K562 (cell line): ENCODE results near the gene EIF3K. TPM values are rescaled to one million over a fixed set of nuclear protein-coding genes. Genes with fewer than 3 reads are reported as not detected.

Source experiments
- CCNT2 ChIP-seq: IDR thresholded peaks from 2 replicates; pipeline ENCODE4 v1.6.1; 2011; ENCODE audit warnings: borderline replicate concordance, low read depth, mild to moderate bottlenecking, moderate library complexity, mixed read lengths, low read length; ENCODE audit not compliant: insufficient read length; ENCODE audit errors: extremely low read depth
- HMG20A ChIP-seq: fragments of 450-650 bp; formaldehyde crosslinking; conservative IDR thresholded peaks from 2 replicates; pipeline ENCODE4 v1.4.0; 2020; ENCODE audit warnings: mild to moderate bottlenecking, mixed read lengths
- HNRNPL ChIP-seq: fragments of 200-400 bp; formaldehyde crosslinking; IDR thresholded peaks from 2 replicates; pipeline ENCODE4 v1.6.1; 2017; ENCODE audit warnings: low read depth, mild to moderate bottlenecking, low read length
- ILK ChIP-seq: fragments of 450-650 bp; IDR thresholded peaks from 2 replicates; pipeline ENCODE4 v1.6.1; 2016; ENCODE audit warnings: missing genetic modification characterization, low read depth, mild to moderate bottlenecking, missing compliant biosample characterization, moderate library complexity, borderline replicate concordance
- LCOR ChIP-seq: sonication (generic); formaldehyde crosslinking; IDR thresholded peaks from 2 replicates; pipeline ENCODE4 v1.8.0; 2022; ENCODE audit warnings: mild to moderate bottlenecking, missing genetic modification reagents
- NRF1 ChIP-seq, 2 experiments: fragments of 450-650 bp; IDR thresholded peaks in 1 of 2; conservative IDR thresholded peaks in 1 of 2; 2 replicates each; pipeline ENCODE4 v1.6.1; 2014; ENCODE audit warnings: mild to moderate bottlenecking in 2 of 2
- OTX1 ChIP-seq: fragments of 450-650 bp; formaldehyde crosslinking; IDR thresholded peaks from 2 replicates; pipeline ENCODE4 v1.4.0; 2022; ENCODE audit warnings: mild to moderate bottlenecking
- PHB2 ChIP-seq: fragments of 450-650 bp; IDR thresholded peaks from 2 replicates; pipeline ENCODE4 v1.6.1; 2017; ENCODE audit warnings: low read depth
- POLR2AphosphoS5 ChIP-seq: IDR thresholded peaks from 2 replicates; pipeline ENCODE4 v1.6.1; 2011; ENCODE audit warnings: mild to moderate bottlenecking, low read depth, low read length, moderate library complexity; ENCODE audit not compliant: control insufficient read depth, insufficient read depth
- PPARD ChIP-seq: fragments of 250-450 bp; sonication (Bioruptor Pico); IDR thresholded peaks from 2 replicates; pipeline ENCODE4 v1.8.0; 2022; ENCODE audit warnings: inconsistent platforms, mild to moderate bottlenecking, moderate library complexity
- SAP30 ChIP-seq: fragments of 200-600 bp; sonication (generic); IDR thresholded peaks from 2 replicates; pipeline ENCODE4 v1.6.1; 2012; ENCODE audit warnings: borderline replicate concordance, low read depth, mild to moderate bottlenecking, moderate library complexity, low read length, control low read depth, inconsistent platforms; ENCODE audit not compliant: insufficient read depth, poor library complexity, severe bottlenecking
- U2AF2 ChIP-seq: fragments of 200-400 bp; formaldehyde crosslinking; optimal IDR thresholded peaks from 2 replicates; pipeline ENCODE3; 2017; ENCODE audit warnings: low read depth, mild to moderate bottlenecking, low read length
- XRCC4 ChIP-seq: IDR thresholded peaks from one replicate; pipeline ENCODE4 v1.6.1; 2011; ENCODE audit not compliant: insufficient read depth, insufficient read length; ENCODE audit errors: extremely low read depth
- YBX1 ChIP-seq: fragments of 450-650 bp; IDR thresholded peaks from 2 replicates; pipeline ENCODE4 v1.7.1; 2016; ENCODE audit warnings: mild to moderate bottlenecking
- YY1 ChIP-seq, 3 experiments: IDR thresholded peaks; 2 replicates each; pipeline ENCODE4 v1.6.1; 2011; ENCODE audit warnings: low read length in 2 of 3, mild to moderate bottlenecking in 2 of 3, moderate library complexity in 2 of 3, borderline replicate concordance in 1 of 3, control low read depth in 1 of 3, low read depth in 1 of 3; ENCODE audit not compliant: insufficient read depth in 3 of 3, insufficient replicate concordance in 2 of 3, control insufficient read depth in 1 of 3, insufficient read length in 1 of 3; ENCODE audit errors: extremely low read depth in 1 of 3
- ZBTB5 ChIP-seq: fragments of 450-650 bp; IDR thresholded peaks from 2 replicates; pipeline ENCODE4 v1.6.1; 2017; ENCODE audit warnings: antibody characterized with exemption
- ZBTB9 ChIP-seq: fragments of 450-650 bp; formaldehyde crosslinking; IDR thresholded peaks from 2 replicates; pipeline ENCODE4 v1.4.0; 2020; ENCODE audit warnings: mild to moderate bottlenecking, moderate library complexity
- ZKSCAN1 ChIP-seq: fragments of 150-350 bp; IDR thresholded peaks from 2 replicates; pipeline ENCODE4 v1.6.1; 2016; ENCODE audit warnings: low read depth, low read length
- ZNF143 ChIP-seq: sonication (generic); formaldehyde crosslinking; IDR thresholded peaks from 2 replicates; pipeline ENCODE4 v1.9.0; 2022; ENCODE audit warnings: mild to moderate bottlenecking, missing genetic modification reagents
- ZNF197 ChIP-seq: fragments of 200-800 bp; sonication (Bioruptor generic); IDR thresholded peaks from 2 replicates; pipeline ENCODE4 v1.6.1; 2016; ENCODE audit warnings: low read depth, missing genetic modification characterization, missing compliant biosample characterization
- ZNF224 ChIP-seq: sonication (generic); formaldehyde crosslinking; IDR thresholded peaks from 2 replicates; pipeline ENCODE4 v1.8.0; 2022; ENCODE audit warnings: mild to moderate bottlenecking, missing genetic modification reagents
- ZNF512 ChIP-seq: IDR thresholded peaks from 2 replicates; pipeline ENCODE4 v1.6.1; 2016; ENCODE audit warnings: missing genetic modification characterization, missing compliant biosample characterization
- ZSCAN29 ChIP-seq: fragments of 450-650 bp; IDR thresholded peaks from 2 replicates; pipeline ENCODE4 v1.6.1; 2017
- polyA plus RNA-seq, 8 experiments: library from polyadenylated mRNA; depleted of rRNA in 4 of 8; stranded (reverse) in 5 of 8; unstranded in 3 of 8; fragments of >200 nt; fragmentation: Nextera tagmentation in 2 of 8; fragmentation: Illumina TruSeq in 1 of 8; extraction: Ambion mirVana in 2 of 8; extraction: Trizol in 1 of 8; gene quantifications; 2 replicates each; pipeline versions ENCODE4 v1.2.1 to v1.2.3, GENCODE V29; 2011 to 2014; ENCODE audit warnings: inconsistent platforms in 1 of 8, missing spikeins in 1 of 8
- total RNA-seq, 7 experiments: library from RNA; depleted of rRNA in 6 of 7; stranded (reverse); fragments of >200 nt in 6 of 7; fragmentation: Illumina TruSeq in 2 of 7; extraction: Trizol in 2 of 7; gene quantifications; 2 replicates each; pipeline versions ENCODE4 v1.2.1 to v1.2.3, GENCODE V29; 2011 to 2021; ENCODE audit warnings: low replicate concordance in 1 of 7

Gene EIF3K
- total and polyA plus RNA-seq, 9 of the 15 experiments (the other 6 are each of a cell fraction or from before 2014, with no cell fraction given): 387 to 1,827 (median 733) TPM

GRCh38 chr19:38618590-38619360, at the start of gene EIF3K (continued):
- TF ChIP-seq ZNF143 (CRISPR knock-in tag) (no peak), POLR2AphosphoS5 (peak; percentile 91), PHB2 (no peak), ZBTB5 (no peak), NRF1 (conservative IDR thresholded peaks at IDR 0.05 in 1 of 2, IDR thresholded peaks at IDR 0.05 in 1 of 2) (peak; percentile 100), ILK (tag) (no peak), ZBTB9 (no peak), ZKSCAN1 (peak; percentile 30; the same call in 1 of the 2 replicates), ZNF512 (no peak), LCOR (CRISPR knock-in tag) (no peak), YY1 (IDR thresholded peaks at IDR 0.05; ENCODE audit: borderline replicate concordance in 1 of 3, control insufficient read depth in 1 of 3, extremely low read depth in 1 of 3, insufficient read depth in 3 of 3, insufficient read length in 1 of 3, insufficient replicate concordance in 2 of 3, low read depth in 1 of 3, low read length in 2 of 3) (peak in 2 of 3 experiments; percentile 61 to 80), SAP30 (peak; percentile 84), XRCC4 (no peak), CCNT2 (peak; percentile 40), OTX1 (CRISPR knock-in tag) (0 out of 2 replicates have a peak, but pooled peaks have one; percentile 53), ZSCAN29 (no peak; the same call in 1 of the 2 replicates), U2AF2 (no peak), PPARD (CRISPR knock-in tag) (no peak), HNRNPL (no peak), ZNF224 (CRISPR knock-in tag) (no peak), HMG20A (no peak), ZNF197 (CRISPR knock-in tag) (no peak; the same call in 1 of the 2 replicates), YBX1 (no peak)
